GM10266 (cell line): ENCODE results near the gene FGF18.

ENCODE experiments used
- DNase-seq: peaks from one replicate; pipeline ENCODE4 v3.0.0; 2012; ENCODE audit errors: extremely low spot score
- CTCF ChIP-seq: IDR thresholded peaks from 2 replicates; pipeline ENCODE4 v1.5.1; 2012; ENCODE audit warnings: mild to moderate bottlenecking, low read depth; ENCODE audit not compliant: control insufficient read depth, insufficient read depth; ENCODE audit errors: missing control alignments

FGF18 gene

GRCh38 chr5:171426680-171427079 is 7.2 kb downstream of the FGF18 start:
- TF ChIP-seq CTCF, result no peak
- DNase-seq, result no peak

- no peak for TF ChIP-seq CTCF
- DNase-seq, result no peak
These were observed 8.1 kb downstream of the FGF18 start for GRCh38 chr5:171427318-171428167.

GRCh38 chr5:171428168-171428696 is 8.8 kb downstream of the FGF18 start:
- no peak for DNase-seq
- TF ChIP-seq CTCF, result no peak

- no peak for DNase-seq
- no peak for TF ChIP-seq CTCF
These were observed 9.5 kb downstream of the FGF18 start for GRCh38 chr5:171428809-171429542.

- no peak for DNase-seq
These were observed 10.1 kb downstream of the FGF18 start for GRCh38 chr5:171429543-171429910.

GRCh38 chr5:171431251-171431777 is 11.9 kb downstream of the FGF18 start:
- DNase-seq, result no peak
- TF ChIP-seq CTCF, result no peak

More at GRCh38 chr5:171429543-171429910, 10.1 kb downstream of the FGF18 start:
- no peak for TF ChIP-seq CTCF
